Activated B cell treated with CpG ODN at 0.5 μM for 24 hours (primary cell): Measurements from ENCODE around the gene DSCAM. TPM values are rescaled to one million over a fixed set of nuclear protein-coding genes. Genes with fewer than 3 reads are reported as not detected.

ENCODE experiments used
- ATAC-seq: fragments of 200-7000 bp; cut with Tn5 transposase; one replicate; pipeline ENCODE4 v1.10.0; 2021; ENCODE audit warnings: low read depth, mild to moderate bottlenecking, moderate library complexity
- CTCF ChIA-PET: fragments of 350-600 bp; sonication (Branson Sonifier 250); formaldehyde crosslinking; loops from one replicate; lab custom pipeline; 2021; ENCODE audit warnings: antibody characterized with exemption; lab: Charles Lee
- POLR2A ChIA-PET: fragments of 350-600 bp; sonication (Branson Sonifier 250); formaldehyde crosslinking; loops from one replicate; lab custom pipeline; 2021; ENCODE audit warnings: antibody characterized with exemption; lab: Charles Lee
- DNase-seq: peaks from one replicate; pipeline ENCODE4 v3.0.0; 2022
- H3K27ac Mint-ChIP-seq: one replicate; pipeline ENCODE4 v1.8.0; 2020; ENCODE audit warnings: mixed read lengths
- H3K27me3 Mint-ChIP-seq: one replicate; pipeline ENCODE4 v1.8.0; 2021; ENCODE audit warnings: mixed read lengths
- H3K36me3 Mint-ChIP-seq: one replicate; pipeline ENCODE4 v1.8.0; 2021; ENCODE audit warnings: low read depth, mixed read lengths
- H3K4me1 Mint-ChIP-seq: one replicate; pipeline ENCODE4 v1.8.0; 2021; ENCODE audit warnings: mixed read lengths
- H3K4me3 Mint-ChIP-seq: one replicate; pipeline ENCODE4 v1.8.0; 2020; ENCODE audit warnings: mild to moderate bottlenecking, mixed read lengths
- H3K9me3 Mint-ChIP-seq: one replicate; pipeline ENCODE4 v1.8.0; 2020; ENCODE audit warnings: mixed read lengths
- intact Hi-C: fragments of 100-400 bp; cut with micrococcal nuclease; formaldehyde crosslinking; loops from one replicate; pipeline ENCODE4 v1.15.1; 2024
- total RNA-seq: library from RNA; stranded (reverse); gene quantifications from 2 replicates; pipeline ENCODE4 v1.2.3, GENCODE V29; 2022
- TF ChIP-seq, protein P1 (sequence below): fragments of 200-600 bp; IDR thresholded peaks from one replicate; pipeline ENCODE4 v1.8.0; 2022; ENCODE audit warnings: antibody characterized with exemption, mild to moderate bottlenecking

DSCAM gene
- total RNA-seq, 1 donor from 2014 or later: not detected

DNA sequence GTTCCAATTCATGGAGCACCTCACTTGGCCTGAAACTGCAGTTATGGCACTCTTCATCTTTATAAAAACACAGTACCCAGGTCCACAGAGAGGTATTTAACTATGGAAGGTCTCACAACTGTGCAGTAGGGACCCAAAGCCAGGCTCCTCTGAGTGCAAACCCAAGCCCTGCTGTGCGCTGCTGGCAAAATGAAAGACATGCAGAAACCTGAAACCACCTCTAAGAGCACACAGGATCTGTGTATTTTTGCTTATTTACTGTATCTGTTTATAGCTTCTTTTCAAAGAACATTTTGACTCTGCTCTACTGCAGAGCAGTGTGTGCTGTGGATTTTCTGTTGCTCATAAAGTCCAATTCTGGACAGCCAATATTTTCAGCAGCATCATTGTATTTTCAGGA, 166.6 kb downstream of the DSCAM start:
- no peaks in the 10 kb centered on the region for H3K4me1 Mint-ChIP-seq
- intact Hi-C loops: no loop called here
- ATAC-seq: no peak
- no peaks in the 10 kb centered on the region for H3K36me3 Mint-ChIP-seq
- H3K27me3 Mint-ChIP-seq: no peaks in the 10 kb centered on the region
- H3K27ac Mint-ChIP-seq: no peak overlapping the region
- TF ChIP-seq, protein P1, sequence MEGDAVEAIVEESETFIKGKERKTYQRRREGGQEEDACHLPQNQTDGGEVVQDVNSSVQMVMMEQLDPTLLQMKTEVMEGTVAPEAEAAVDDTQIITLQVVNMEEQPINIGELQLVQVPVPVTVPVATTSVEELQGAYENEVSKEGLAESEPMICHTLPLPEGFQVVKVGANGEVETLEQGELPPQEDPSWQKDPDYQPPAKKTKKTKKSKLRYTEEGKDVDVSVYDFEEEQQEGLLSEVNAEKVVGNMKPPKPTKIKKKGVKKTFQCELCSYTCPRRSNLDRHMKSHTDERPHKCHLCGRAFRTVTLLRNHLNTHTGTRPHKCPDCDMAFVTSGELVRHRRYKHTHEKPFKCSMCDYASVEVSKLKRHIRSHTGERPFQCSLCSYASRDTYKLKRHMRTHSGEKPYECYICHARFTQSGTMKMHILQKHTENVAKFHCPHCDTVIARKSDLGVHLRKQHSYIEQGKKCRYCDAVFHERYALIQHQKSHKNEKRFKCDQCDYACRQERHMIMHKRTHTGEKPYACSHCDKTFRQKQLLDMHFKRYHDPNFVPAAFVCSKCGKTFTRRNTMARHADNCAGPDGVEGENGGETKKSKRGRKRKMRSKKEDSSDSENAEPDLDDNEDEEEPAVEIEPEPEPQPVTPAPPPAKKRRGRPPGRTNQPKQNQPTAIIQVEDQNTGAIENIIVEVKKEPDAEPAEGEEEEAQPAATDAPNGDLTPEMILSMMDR: no peak
- no peak for DNase-seq
- no peak overlapping the region for H3K4me3 Mint-ChIP-seq
- peaks cover 10% of the 10 kb centered on the region for H3K9me3 Mint-ChIP-seq
- POLR2A ChIA-PET: no interaction called here
- CTCF ChIA-PET: no interaction called here

DNA sequence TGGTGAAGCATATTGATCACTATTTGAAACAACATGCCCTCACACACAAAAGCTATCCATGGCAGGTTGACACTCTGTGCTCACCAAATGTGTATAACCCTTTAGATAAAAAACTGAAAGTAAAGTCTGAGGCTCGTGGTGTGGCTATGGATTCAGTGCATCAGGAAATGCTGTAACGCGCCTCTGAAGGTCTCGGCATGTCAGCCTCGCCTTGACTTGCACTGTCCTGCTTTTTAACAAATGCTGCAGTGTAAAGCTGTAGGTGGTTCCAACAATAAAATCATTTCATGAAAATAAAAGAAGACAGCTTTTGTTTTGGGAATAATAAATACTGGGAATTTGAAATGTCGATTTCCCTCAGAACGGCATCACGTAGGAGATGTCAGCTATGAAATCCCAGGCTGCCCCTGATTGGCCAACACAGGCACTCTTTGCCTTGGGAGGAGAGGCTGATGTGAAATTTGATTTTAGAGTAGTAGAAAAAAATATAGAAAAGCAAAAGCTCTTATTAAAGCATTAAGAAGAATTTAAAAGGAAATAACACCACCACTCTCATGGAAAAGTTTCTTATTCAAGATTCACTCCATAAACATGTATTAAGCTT, 168.2 kb downstream of the DSCAM start:
- no peaks in the 10 kb centered on the region for H3K27me3 Mint-ChIP-seq
- no peaks in the 10 kb centered on the region for H3K36me3 Mint-ChIP-seq
- intact Hi-C loops: no loop called here
- ChIA-PET POLR2A (no interaction called here), CTCF (no interaction called here)
- TF ChIP-seq, protein P1: no peak
- DNase-seq (no peak), ATAC-seq (no peak)
- no peak overlapping the region for H3K4me3 Mint-ChIP-seq
- H3K4me1 Mint-ChIP-seq: no peaks in the 10 kb centered on the region
- peaks cover 10% of the 10 kb centered on the region for H3K9me3 Mint-ChIP-seq
- no peak overlapping the region for H3K27ac Mint-ChIP-seq

DNA sequence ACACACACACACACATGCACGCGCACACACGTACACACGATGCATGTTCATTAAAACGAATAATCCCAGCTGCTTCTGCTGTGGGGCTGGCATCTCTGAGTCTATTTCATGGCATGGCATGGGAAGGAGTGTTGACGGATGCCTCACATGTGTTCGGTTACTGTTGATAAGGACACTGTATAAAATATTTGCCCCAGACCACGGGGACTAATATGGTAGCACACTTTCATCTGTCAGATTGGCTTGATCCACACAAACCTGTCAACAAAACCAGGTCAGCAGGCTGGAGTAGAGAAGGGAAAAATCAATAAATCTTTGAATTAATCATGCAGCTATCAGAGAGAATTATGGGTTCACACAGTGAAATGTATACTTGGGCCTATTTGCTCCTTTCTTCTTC, 171.9 kb downstream of the DSCAM start:
- CTCF ChIA-PET: no interaction called here

DNA sequence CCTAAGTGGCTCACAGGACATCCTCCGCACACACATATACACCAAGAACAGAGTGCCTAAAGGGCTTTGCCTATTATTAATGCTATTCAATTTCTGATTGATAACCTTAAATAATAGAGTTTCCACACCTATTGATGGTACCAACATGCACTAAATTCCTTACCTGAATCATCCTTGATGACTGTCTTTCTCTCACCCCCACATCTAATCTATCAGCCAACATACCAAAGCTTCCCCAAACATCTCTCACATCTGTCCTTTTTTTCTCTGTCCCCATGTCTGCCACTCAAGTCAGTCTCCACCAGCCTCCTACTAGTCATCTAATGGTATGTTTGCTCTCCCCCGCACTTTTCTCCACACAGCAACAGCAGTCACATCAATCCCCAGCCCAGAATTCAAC, 174.4 kb downstream of the DSCAM start:
- no peak for DNase-seq
- ChIA-PET POLR2A (no interaction called here), CTCF (no interaction called here)
- H3K4me1 Mint-ChIP-seq: no peaks in the 10 kb centered on the region
- H3K9me3 Mint-ChIP-seq: peaks cover 2% of the 10 kb centered on the region
- intact Hi-C loops: no loop called here
- ATAC-seq: no peak
- H3K4me3 Mint-ChIP-seq: no peak overlapping the region
- no peaks in the 10 kb centered on the region for H3K36me3 Mint-ChIP-seq
- H3K27me3 Mint-ChIP-seq: no peaks in the 10 kb centered on the region
- no peak overlapping the region for H3K27ac Mint-ChIP-seq
- TF ChIP-seq, protein P1: no peak

More for the DNA sequence above, 171.9 kb downstream of the DSCAM start:
- Mint-ChIP-seq H3K4me1 (no peaks in the 10 kb centered on the region), H3K9me3 (peaks cover 2% of the 10 kb centered on the region), H3K27ac (no peak overlapping the region), H3K27me3 (no peaks in the 10 kb centered on the region), H3K36me3 (no peaks in the 10 kb centered on the region), H3K4me3 (no peak overlapping the region)
- POLR2A ChIA-PET: no interaction called here
- ATAC-seq (no peak), DNase-seq (no peak)
- TF ChIP-seq, protein P1: no peak
- intact Hi-C loops: no loop called here

DNA sequence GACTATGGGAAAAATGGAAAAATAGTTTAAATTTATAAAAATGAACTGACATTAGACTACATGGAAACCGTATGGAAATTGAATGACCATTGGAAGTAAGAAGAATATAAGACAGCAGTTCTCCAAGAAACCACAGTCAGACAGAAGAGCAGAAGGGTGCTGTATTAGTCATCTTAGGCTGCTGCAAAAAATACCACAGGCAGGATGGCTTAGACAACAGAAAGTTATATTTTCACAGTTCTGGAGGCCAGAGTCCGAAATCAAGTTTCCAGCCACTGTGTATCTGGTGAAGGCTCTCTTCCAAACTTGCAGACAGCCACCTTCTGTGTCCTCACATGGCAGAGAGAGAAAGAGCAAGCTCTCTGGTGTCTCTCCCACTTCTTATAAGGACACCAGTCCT, 175.2 kb downstream of the DSCAM start:
- Mint-ChIP-seq H3K36me3 (no peaks in the 10 kb centered on the region), H3K4me3 (no peak overlapping the region), H3K27me3 (no peaks in the 10 kb centered on the region), H3K4me1 (no peaks in the 10 kb centered on the region), H3K27ac (no peak overlapping the region), H3K9me3 (peaks cover 2% of the 10 kb centered on the region)
- DNase-seq (no peak), ATAC-seq (no peak)
- intact Hi-C loops: no loop called here
- ChIA-PET POLR2A (no interaction called here), CTCF (no interaction called here)
- TF ChIP-seq, protein P1: no peak
